Activated CD4-positive, alpha-beta T cell treated with anti-CD3 and anti-CD28 coated beads, Interleukin-2, amount 50 U/mL, for 24 hours (primary cell): ENCODE results near the gene CADPS.

ENCODE experiments used
- DNase-seq, 2 donors: peaks; one replicate each; pipeline ENCODE4 v3.0.0-alpha.2; 2020; ENCODE audit warnings: low read depth in 1 of 2, low spot score in 1 of 2

Gene CADPS

DNA sequence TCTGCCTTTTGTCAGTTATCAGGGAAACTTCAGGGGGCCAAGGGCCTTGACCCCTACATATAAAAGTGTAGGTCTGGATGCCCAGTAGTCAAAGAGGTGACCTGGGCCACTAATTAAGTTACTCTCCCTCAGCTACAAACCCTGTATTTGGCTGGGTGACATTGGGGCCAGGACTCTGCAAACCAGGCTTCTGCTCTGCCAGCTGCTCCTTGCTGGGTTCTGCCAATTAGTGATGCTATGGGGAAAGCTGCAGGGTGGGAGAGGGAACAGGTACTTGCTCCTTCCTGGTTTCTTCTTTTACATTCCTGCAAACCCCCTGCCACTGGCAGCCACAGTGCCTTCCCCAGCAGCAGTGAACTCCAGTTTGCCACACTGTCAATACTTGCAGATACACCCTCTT, 179.2 kb downstream of the CADPS start:
- no peak for DNase-seq

GRCh38 chr3:62688812-62689211, 186.4 kb downstream of the CADPS start:
- no peak for DNase-seq

DNA sequence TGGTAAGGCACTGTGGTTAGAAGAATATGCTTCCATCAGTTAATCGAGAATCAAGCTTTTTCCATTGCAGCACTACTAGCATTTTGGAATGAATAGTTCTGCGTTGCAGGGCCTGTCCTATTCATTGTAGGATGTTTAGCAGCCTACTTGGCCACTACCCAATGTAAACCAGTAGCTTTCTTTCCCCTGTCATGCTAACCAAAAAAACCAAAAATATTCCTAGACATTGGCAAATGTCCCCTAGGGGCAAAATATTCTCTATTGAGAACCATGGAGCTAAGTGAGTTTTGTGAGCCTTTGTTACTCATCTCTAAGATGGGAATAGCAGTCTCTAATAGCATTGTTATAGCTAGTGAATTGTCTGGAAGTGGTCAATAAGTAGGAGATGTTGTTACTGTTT, 187.2 kb downstream of the CADPS start:
- no peak for DNase-seq

DNA sequence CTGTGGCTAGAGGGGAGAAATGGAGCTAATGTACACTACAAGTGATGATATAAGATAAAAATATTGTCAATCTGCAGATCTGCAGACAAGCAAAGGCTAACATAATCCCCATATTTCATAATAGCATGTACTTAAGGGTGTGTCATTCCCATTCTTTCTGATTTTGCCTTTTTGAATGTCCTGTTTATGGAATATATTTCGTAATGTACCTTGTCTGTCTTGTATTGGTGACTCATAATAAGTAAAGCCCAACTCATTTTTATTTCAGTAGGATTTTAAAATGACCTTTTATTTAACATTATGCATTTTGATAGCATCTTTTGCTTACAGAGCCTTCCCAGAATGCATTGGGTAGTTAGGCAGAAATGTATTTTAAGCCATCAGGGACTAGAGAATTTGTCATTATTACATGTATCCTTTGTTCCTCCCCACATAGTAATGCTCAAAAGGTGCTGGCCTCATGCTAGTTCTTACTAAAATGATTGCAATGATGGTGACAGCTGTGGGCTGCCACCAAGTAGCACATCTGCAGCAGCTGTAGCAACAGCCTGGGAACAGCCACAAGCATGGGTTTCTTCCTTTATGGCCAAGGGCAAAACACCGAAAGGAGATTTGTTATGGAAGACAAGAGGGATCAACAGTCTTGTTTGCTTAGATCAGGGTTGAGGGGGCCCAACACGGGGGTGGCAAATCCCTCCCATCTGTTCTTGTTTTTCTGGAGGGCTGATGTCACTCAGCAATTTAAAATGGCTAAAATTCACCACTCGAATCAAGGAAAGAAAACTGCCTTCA, 188.5 kb downstream of the CADPS start:
- no peak for DNase-seq

- DNase-seq, result no peak
Measured at GRCh38 chr3:62682826-62683225, 192.4 kb downstream of the CADPS start.

DNA sequence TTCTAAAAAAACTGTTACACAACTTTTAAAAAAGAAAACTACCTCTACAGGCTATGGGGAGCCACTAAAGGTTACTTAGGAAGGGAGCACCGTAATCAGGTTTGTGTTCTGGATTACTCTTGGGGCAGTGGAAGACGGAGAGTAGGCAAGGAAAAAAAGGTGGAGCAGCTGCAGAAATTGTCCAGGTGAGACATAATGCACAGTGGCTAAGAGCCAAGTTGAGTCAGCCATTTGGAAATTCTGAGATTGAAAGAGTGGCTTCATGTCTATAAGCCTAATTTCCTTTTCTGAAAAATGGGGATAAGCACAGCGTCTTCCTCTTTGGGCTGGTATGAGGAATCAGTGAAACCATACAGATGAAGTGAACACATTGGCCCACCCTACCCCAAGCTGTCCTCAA, 195.2 kb downstream of the CADPS start:
- DNase-seq, result no peak

DNA sequence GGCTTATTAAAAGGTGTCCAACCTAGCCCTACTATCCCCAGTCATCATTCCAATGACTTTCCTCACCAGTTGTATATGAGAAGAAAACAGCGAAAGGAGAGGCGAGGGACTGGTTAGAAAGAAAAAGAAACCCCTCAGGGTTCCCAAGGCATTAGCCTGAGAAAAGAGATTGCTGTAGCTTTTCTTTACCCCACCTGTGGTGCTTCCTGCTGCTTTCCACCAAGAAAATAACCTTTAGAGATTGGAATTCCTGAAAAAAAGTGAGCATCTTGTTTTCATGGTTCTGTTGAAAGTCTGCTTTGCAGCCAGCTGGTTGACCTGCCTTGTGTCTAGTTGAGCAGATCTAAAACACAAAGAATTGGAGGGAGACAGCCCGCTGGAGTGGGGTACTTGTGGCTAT, 196.4 kb downstream of the CADPS start:
- DNase-seq, result no peak

DNA sequence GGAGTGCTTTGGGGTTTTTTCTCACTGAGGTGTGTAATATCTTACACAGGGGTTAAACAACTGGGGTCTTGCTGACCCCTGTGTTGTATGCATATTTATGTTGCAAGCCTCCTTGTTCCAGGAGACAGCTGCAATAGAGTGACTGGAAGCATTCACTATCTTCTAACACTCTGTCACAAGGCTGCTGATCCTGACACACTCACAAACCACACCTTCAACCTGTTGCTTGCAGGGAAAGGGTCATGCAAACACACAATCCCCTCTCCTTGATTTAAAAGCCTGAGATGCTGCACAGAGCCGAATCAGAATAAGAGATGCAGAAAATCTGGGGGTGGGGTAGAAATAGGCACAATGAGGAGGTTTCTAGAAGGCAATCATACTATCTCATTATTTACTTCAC, 197.3 kb downstream of the CADPS start:
- no peak for DNase-seq

DNA sequence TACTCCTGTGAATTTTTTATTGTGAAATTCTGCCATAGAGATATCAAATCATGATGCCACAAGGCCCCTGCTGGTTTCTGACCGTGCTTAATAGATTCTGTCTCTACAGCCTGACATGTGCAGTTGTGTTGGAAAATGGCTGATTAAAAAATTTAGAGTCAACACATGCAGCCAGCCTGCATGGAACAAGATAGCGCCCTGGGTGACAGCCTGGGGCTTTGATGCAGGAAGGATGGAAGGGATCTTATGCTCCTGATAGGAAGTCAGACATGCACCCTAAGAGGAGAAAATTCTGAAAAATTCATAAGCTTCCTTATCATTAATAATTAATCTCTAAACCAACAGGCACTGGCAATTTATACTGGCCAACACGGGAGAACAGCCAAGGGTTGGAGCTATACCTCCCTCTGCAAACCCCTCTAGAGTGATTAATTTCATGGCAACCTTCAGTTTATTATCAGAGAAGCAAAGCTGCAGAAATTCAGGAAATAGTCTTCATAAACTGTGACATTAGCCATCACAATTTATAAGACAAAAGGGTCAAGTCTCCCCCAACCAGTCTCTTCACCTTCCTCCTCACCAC, 198.4 kb downstream of the CADPS start:
- no peak for DNase-seq

DNA sequence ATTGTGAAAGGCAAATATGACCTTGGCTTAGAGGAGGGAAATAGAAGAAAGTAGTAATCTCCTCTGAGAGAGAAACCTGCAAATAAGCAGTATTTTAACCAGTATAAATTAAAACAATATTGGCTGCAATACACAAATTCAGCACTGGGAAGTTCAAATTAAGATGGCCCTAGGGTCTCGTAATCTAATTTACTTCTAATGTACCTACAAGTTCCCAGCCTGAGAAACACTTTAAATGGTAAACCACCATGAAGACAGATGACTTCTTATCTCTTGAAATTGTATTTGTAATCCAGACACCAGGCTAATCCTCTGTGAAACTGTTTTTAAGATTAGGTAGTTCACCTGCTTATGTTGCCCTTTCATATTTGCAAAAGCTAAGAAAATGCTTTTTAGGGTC, 199.7 kb downstream of the CADPS start:
- DNase-seq, result no peak

- DNase-seq, result no peak
Measured at GRCh38 chr3:62672988-62673313, 202.3 kb downstream of the CADPS start.

GRCh38 chr3:62672270-62672987, 202.8 kb downstream of the CADPS start:
- no peak for DNase-seq

GRCh38 chr3:62670351-62670750, 204.9 kb downstream of the CADPS start:
- DNase-seq, result no peak

DNA sequence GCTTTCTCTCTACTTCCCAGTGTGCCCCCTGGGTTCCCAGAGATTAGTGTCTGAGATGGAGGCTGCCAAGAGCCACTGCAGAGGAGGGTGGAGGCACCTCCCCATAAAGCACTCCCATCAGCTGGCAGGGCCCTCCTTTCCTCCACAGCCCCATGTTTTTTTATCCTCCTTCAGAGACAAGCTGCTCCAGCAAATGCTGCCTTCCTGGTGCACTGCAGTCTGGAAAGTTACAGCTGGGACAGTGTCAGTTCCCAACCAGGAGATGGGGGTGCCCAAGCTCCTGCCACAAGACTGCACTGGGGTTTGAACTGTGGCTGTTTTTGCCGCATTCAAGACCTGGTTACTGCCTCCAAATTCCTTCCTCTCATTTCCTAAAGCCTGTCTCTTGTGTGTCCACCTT, 206.1 kb downstream of the CADPS start:
- no peak for DNase-seq

DNA sequence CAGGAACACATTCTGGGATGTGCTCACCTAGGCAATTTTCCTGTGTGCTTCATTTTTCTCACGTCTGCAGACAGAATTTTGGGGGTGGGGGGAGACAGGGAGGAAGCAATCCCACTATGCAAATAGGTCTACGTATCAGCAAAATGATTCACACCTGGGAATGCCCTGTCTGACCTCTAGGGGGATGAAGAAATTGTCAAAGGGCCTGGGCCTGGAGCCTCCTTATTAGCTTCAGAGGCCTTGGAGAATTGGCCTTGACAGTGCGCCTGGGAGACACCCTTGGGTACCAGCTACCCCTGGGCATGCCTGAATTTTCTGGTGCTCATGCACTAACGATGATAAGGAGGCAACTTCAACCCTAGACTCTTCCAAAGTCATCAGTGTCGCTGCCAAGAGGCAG, 207.5 kb downstream of the CADPS start:
- DNase-seq, result no peak

DNA sequence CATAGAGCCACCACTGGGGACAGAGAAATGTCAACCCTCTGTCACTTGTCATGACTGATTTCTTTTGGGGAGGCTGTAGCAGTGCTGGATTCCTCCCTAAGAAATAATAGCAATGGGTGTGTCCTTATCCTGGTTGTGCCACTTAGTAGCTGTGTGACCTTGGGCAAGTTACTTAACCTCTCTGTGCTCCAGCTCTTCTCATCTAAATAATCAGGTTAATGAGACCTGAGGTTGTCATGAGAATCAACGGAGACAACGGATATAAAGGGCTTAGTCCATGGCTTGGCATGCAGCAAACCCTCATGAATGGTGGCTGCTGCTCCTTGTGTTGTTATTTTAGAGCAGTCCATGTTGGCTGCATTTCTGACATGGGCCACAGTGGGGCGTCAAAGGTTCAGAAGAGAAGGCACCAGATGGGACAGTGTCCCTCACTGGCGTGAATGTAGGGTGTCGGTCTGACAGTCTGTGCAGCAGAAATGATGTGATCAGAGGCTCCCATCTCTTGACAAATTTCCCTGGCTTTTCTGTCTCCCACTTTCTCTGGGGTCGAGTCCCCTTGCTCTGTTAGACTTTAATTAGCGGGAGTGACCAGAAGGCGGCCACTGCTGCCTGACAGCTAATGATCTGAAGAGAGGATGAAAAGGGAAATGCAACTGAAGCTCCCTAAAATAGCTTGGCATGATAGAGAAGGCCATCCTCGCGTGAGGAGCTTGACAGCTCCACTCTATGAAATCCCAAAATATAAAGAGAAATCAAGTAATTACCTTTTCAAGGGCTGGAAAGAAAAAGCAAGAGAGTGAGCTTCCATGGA, 209.4 kb downstream of the CADPS start:
- DNase-seq, result no peak

DNA sequence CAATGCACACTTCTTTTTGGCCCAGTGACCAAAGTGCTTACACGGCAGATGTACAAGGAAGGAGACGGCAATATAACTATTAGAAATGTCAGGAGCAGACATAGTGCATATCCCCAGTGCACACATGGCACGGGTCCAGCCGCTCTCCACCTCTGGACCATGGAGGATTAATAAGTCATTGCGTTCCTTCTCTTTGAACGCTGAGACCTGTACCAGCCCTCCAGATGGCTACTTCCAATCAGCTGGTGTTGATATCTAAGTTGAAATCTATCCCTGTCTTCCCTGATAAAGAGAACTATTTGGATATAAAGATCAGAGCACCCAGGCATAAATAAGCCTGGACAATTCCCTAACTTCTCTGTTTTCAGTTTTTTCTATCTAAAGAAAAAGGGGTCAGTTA, 212.5 kb downstream of the CADPS start:
- DNase-seq, result no peak

DNA sequence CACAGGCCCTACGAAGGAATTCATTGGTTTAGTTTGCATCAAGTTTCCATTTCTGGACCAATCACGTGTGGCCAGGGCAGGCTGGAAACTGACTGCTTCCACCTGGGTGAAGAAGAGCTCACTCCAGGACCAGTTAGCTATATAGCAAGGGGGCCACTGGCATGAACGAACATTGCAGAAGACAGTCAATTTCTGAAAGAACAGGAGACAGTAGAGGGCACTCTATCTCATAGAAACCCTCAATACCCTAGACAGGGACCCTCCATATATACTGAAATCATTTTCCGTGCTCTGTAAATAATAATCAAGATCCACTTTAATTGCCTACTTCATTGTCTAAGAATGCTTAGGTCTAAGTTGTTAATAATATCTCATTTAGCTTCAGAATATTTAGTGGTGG, 215.6 kb downstream of the CADPS start:
- DNase-seq, result no peak

- DNase-seq, result no peak
Measured at GRCh38 chr3:62655691-62656063, 219.5 kb downstream of the CADPS start.

- DNase-seq, result no peak
Measured at GRCh38 chr3:62655056-62655690, 220.0 kb downstream of the CADPS start.

- no peak for DNase-seq
Measured at GRCh38 chr3:62653796-62654195, 221.4 kb downstream of the CADPS start.
